HFFc6 (cell line): ENCODE data around the gene RPS27A. TPM values are rescaled to one million over a fixed set of nuclear protein-coding genes. Genes with fewer than 3 reads are reported as not detected.
"Not testable (repeated sequence)": the region's sequence is repeated elsewhere in the genome, so short reads cannot be mapped to it uniquely, and the experiment has no call there.

Experiments
- DNase-seq: peaks from one replicate; pipeline ENCODE4 v3.0.0-alpha.2; 2018
- H3K27ac Mint-ChIP-seq: 2 replicates; pipeline ENCODE4 v1.8.0; 2020; ENCODE audit warnings: mild to moderate bottlenecking, mixed read lengths
- H3K27me3 Mint-ChIP-seq: 2 replicates; pipeline ENCODE4 v1.8.0; 2021; ENCODE audit warnings: mild to moderate bottlenecking, moderate library complexity, mixed read lengths; ENCODE audit not compliant: insufficient read depth
- H3K36me3 Mint-ChIP-seq: 2 replicates; pipeline ENCODE4 v1.8.0; 2021; ENCODE audit warnings: low read depth, mixed read lengths
- H3K4me1 Mint-ChIP-seq: 2 replicates; pipeline ENCODE4 v1.8.0; 2020; ENCODE audit warnings: low read depth, mixed read lengths
- H3K4me3 Mint-ChIP-seq: 2 replicates; pipeline ENCODE4 v1.8.0; 2020; ENCODE audit warnings: mild to moderate bottlenecking, moderate library complexity, mixed read lengths
- H3K9me3 Mint-ChIP-seq: 2 replicates; pipeline ENCODE4 v1.8.0; 2020; ENCODE audit warnings: mild to moderate bottlenecking, mixed read lengths
- CTCF ChIP-seq: fragments of 200-600 bp; sonication (generic); IDR thresholded peaks from 2 replicates; pipeline ENCODE4 v1.5.0; 2021; ENCODE audit warnings: antibody characterized with exemption, mild to moderate bottlenecking
- total RNA-seq, 6 experiments: library from RNA; stranded (reverse); fragmentation: NEBNext Ultra II Directional; extraction: Animal tissue kit (Norgen Biotek cat#: 25700); gene quantifications; 2 replicates in 1 of 6; 3 replicates in 5 of 6; pipeline ENCODE4 v1.2.3, GENCODE V29; 2021

RPS27A gene
- total RNA-seq, 6 experiments from 2014 or later = 776 to 909 (median 882) TPM

- no peaks in the 10 kb centered on the region for H3K9me3 Mint-ChIP-seq
These were observed 12.9 kb downstream of the RPS27A start for GRCh38 chr2:55245411-55245810.

GRCh38 chr2:55247025-55247424, 14.5 kb downstream of the RPS27A start:
- H3K27me3 Mint-ChIP-seq = no peaks in the 10 kb centered on the region
- no peak for TF ChIP-seq CTCF
- H3K4me1 Mint-ChIP-seq = no peaks in the 10 kb centered on the region
- no peaks in the 10 kb centered on the region for H3K9me3 Mint-ChIP-seq
- peaks cover 11% of the 10 kb centered on the region; the same call in 1 of the 2 replicates for H3K36me3 Mint-ChIP-seq
- H3K27ac Mint-ChIP-seq = no peak overlapping the region
- DNase-seq = no peak
- H3K4me3 Mint-ChIP-seq = no peak overlapping the region

More at GRCh38 chr2:55245411-55245810, 12.9 kb downstream of the RPS27A start:
- H3K27ac Mint-ChIP-seq = no peak overlapping the region
- H3K27me3 Mint-ChIP-seq = no peaks in the 10 kb centered on the region
- H3K4me3 Mint-ChIP-seq = no peak overlapping the region
- DNase-seq = no peak
- no peak for TF ChIP-seq CTCF
- no peaks in the 10 kb centered on the region for H3K4me1 Mint-ChIP-seq
- peaks cover 10% of the 10 kb centered on the region; the same call in 1 of the 2 replicates for H3K36me3 Mint-ChIP-seq

GRCh38 chr2:55252832-55253231, 20.3 kb downstream of the RPS27A start:
- DNase-seq = no peak
- Mint-ChIP-seq H3K27ac (no peak overlapping the region), H3K9me3 (no peaks in the 10 kb centered on the region), H3K4me1 (no peaks in the 10 kb centered on the region), H3K27me3 (no peaks in the 10 kb centered on the region), H3K4me3 (no peak overlapping the region), H3K36me3 (peaks cover 11% of the 10 kb centered on the region; the same call in 1 of the 2 replicates)
- no peak for TF ChIP-seq CTCF

GRCh38 chr2:55259586-55259985, 27.1 kb downstream of the RPS27A start:
- H3K4me3 Mint-ChIP-seq, H3K4me1 Mint-ChIP-seq, H3K9me3 Mint-ChIP-seq, H3K27ac Mint-ChIP-seq, H3K27me3 Mint-ChIP-seq, DNase-seq, H3K36me3 Mint-ChIP-seq: not testable (repeated sequence)

- H3K4me3 Mint-ChIP-seq = peak overlapping the region; percentile 96
- TF ChIP-seq CTCF = no peak
- no peaks in the 10 kb centered on the region for H3K9me3 Mint-ChIP-seq
- H3K27ac Mint-ChIP-seq = peak overlapping the region; percentile 86
- peaks cover 1% of the 10 kb centered on the region; the same call in 1 of the 2 replicates for H3K27me3 Mint-ChIP-seq
- DNase-seq = no peak
- no peaks in the 10 kb centered on the region; the same call in 1 of the 2 replicates for H3K36me3 Mint-ChIP-seq
- peaks cover 14% of the 10 kb centered on the region for H3K4me1 Mint-ChIP-seq
These were observed 35.9 kb downstream of the RPS27A start for GRCh38 chr2:55268288-55268906.

- Mint-ChIP-seq H3K9me3 (no peaks in the 10 kb centered on the region), H3K36me3 (no peaks in the 10 kb centered on the region; the same call in 1 of the 2 replicates), H3K4me1 (peaks cover 14% of the 10 kb centered on the region), H3K27me3 (peaks cover 1% of the 10 kb centered on the region; the same call in 1 of the 2 replicates), H3K27ac (peak within 1 kb of the TSS; percentile 86), H3K4me3 (peak within 1 kb of the TSS; percentile 96)
- TF ChIP-seq CTCF = peak; percentile 17; the same call in 1 of the 2 replicates
- peak; percentile 93 for DNase-seq
These were observed 36.6 kb downstream of the RPS27A start, which contains the start of gene MTIF2 for GRCh38 chr2:55268907-55269644. TSS of gene MTIF2 (minus strand) at chr2:55269231. CDS start at chr2:55263858, 5,373 bp downstream.
